Transverse colon (tissue), 4 donors: ENCODE measurements around the gene MCOLN1. TPM values are rescaled to one million over a fixed set of nuclear protein-coding genes. Genes with fewer than 3 reads are reported as not detected.

ENCODE experiments used
- DNase-seq: peaks from one replicate; pipeline ENCODE4 v3.0.0-alpha.2; 2019
- H3K27ac ChIP-seq, 4 donors: fragments of 200-600 bp; sonication (generic); 2 replicates each; pipeline ENCODE4 v1.5.1; 2016 to 2018; ENCODE audit warnings: inconsistent platforms in 4 of 4
- H3K27me3 ChIP-seq: fragments of 200-600 bp; sonication (generic); 2 replicates; pipeline ENCODE4 v1.5.1; 2017; ENCODE audit warnings: inconsistent platforms
- H3K36me3 ChIP-seq, 4 donors: fragments of 200-600 bp; sonication (generic); 2 replicates each; pipeline ENCODE4 v1.5.1; 2017 to 2019; ENCODE audit warnings: inconsistent platforms in 4 of 4
- H3K4me1 ChIP-seq, 4 donors: fragments of 200-600 bp; sonication (generic); 2 replicates each; pipeline ENCODE4 v1.5.1; 2017 to 2020; ENCODE audit warnings: inconsistent platforms in 4 of 4
- H3K4me3 ChIP-seq, 4 donors: fragments of 200-600 bp; sonication (generic); 1 replicate in 1 of 4; 2 replicates in 3 of 4; pipeline versions ENCODE4 v1.5.1 to v1.6.1; 2017 to 2019; ENCODE audit warnings: inconsistent platforms in 4 of 4
- H3K9me3 ChIP-seq, 2 donors: fragments of 200-600 bp; sonication (generic); 2 replicates each; pipeline ENCODE4 v1.5.1; 2017 to 2019; ENCODE audit warnings: inconsistent platforms in 2 of 2
- CTCF ChIP-seq, 5 experiments: fragments of 200-600 bp in 3 of 5; fragments of 450-650 bp in 2 of 5; sonication (generic) in 3 of 5; IDR thresholded peaks; 1 replicate in 2 of 5; 2 replicates in 3 of 5; pipeline ENCODE4 v1.5.1; 2016 to 2017; ENCODE audit warnings: antibody characterized with exemption in 5 of 5, inconsistent platforms in 3 of 5, mild to moderate bottlenecking in 2 of 5, moderate library complexity in 1 of 5
- EP300 ChIP-seq: sonication (generic); formaldehyde crosslinking; IDR thresholded peaks from one replicate; pipeline ENCODE4 v1.6.1; 2017; ENCODE audit warnings: antibody characterized with exemption, low read depth
- POLR2A ChIP-seq: fragments of 450-650 bp; IDR thresholded peaks from one replicate; pipeline ENCODE4 v1.6.1; 2016; ENCODE audit warnings: antibody characterized with exemption, mild to moderate bottlenecking, moderate library complexity
- POLR2AphosphoS5 ChIP-seq, 3 donors: sonication (generic); formaldehyde crosslinking; IDR thresholded peaks; one replicate each; pipeline ENCODE4 v1.6.1; 2016; ENCODE audit warnings: antibody characterized with exemption in 3 of 3
- WGBS, 2 donors: methylation state at CpG; one replicate each; pipeline ENCODE4 v1.1.5; 2018; ENCODE audit warnings: low coverage in 1 of 2; 5-methylcytosine and 5-hydroxymethylcytosine counted together
- in situ Hi-C, 4 donors: fragments of 200-750 bp; cut with MboI; loops; one replicate each; pipeline versions ENCODE4 v1.15.0 to v1.15.1; 2017; ENCODE audit warnings: low sequenced_read_pairs in 3 of 4, low pct_ligation_motif_present in 1 of 4, low pct_unique_long_range_greater_than_20kb in 1 of 4
- intact Hi-C: fragments of 100-400 bp; cut with DNase I; formaldehyde crosslinking; loops from one replicate; pipeline ENCODE4 v1.15.1; 2023; ENCODE audit warnings: low total_unique reads
- total RNA-seq, 4 donors: library from RNA; depleted of rRNA; stranded (reverse); fragments of >200 nt; gene quantifications; one replicate each; pipeline ENCODE4 v1.1.0, GENCODE V29; 2016

Gene MCOLN1
- total RNA-seq, 4 donors from 2014 or later = 14.7 to 93.1 (median 23.9) TPM

GRCh38 chr19:7554565-7554964 is 32.1 kb downstream of the MCOLN1 start:
- no peak for DNase-seq
- in situ Hi-C loops (loop anchor here in 3 of 4 donors (25.0 kb wide), 2 partner anchors 192 to 258 kb away; no protein-coding TSS in a partner anchor), intact Hi-C loops (no loop called here)
- TF ChIP-seq EP300 = no peak
- TF ChIP-seq CTCF (IDR thresholded peaks at IDR 0.05) = no peak
- TF ChIP-seq POLR2AphosphoS5 (IDR thresholded peaks at IDR 0.05) = no peak
- TF ChIP-seq POLR2A = no peak
- peaks cover 0 to 30% (median 3%) of the 10 kb centered on the region in 4 donors for H3K36me3 ChIP-seq
- H3K4me3 ChIP-seq = no peak overlapping the region
- H3K9me3 ChIP-seq = no peaks in the 10 kb centered on the region
- WGBS, 2 donors = 94% methylated on average over 19 of the region's 28 CpGs; no CpG with 5 or more reads in 1 of the 2 donors
- H3K4me1 ChIP-seq = peaks cover 0 to 3% (median 0%) of the 10 kb centered on the region in 4 donors
- no peak overlapping the region for H3K27ac ChIP-seq
- H3K27me3 ChIP-seq = no peaks in the 10 kb centered on the region

- no peak for DNase-seq
- TF ChIP-seq POLR2A = no peak
- TF ChIP-seq EP300 = no peak
- no peak for TF ChIP-seq POLR2AphosphoS5 (IDR thresholded peaks at IDR 0.05)
- TF ChIP-seq CTCF (IDR thresholded peaks at IDR 0.05) = no peak
- in situ Hi-C loops (loop anchor here in 3 of 4 donors (25.0 kb wide), 2 partner anchors 193 to 257 kb away; no protein-coding TSS in a partner anchor), intact Hi-C loops (no loop called here)
- Histone ChIP-seq H3K36me3 (peaks cover 0 to 36% (median 4%) of the 10 kb centered on the region in 4 donors), H3K27me3 (no peaks in the 10 kb centered on the region), H3K27ac (no peak overlapping the region), H3K4me1 (peaks cover 0 to 3% (median 0%) of the 10 kb centered on the region in 4 donors), H3K4me3 (no peak overlapping the region), H3K9me3 (no peaks in the 10 kb centered on the region)
- WGBS, 2 donors = 82 to 95% methylated on average over 11 to 55 of the region's 62 CpGs
Measured at GRCh38 chr19:7554990-7555864, 32.8 kb downstream of the MCOLN1 start.

GRCh38 chr19:7556696-7557315 is 34.4 kb downstream of the MCOLN1 start:
- WGBS, 2 donors = 97% methylated on average over 53 of the region's 54 CpGs; no CpG with 5 or more reads in 1 of the 2 donors
- H3K27me3 ChIP-seq = no peaks in the 10 kb centered on the region
- intact Hi-C loops (no loop called here), in situ Hi-C loops (loop anchor here in 3 of 4 donors (25.0 kb wide), 2 partner anchors 195 to 255 kb away; no protein-coding TSS in a partner anchor)
- TF ChIP-seq EP300 (no peak), CTCF (IDR thresholded peaks at IDR 0.05) (no peak), POLR2A (no peak), POLR2AphosphoS5 (IDR thresholded peaks at IDR 0.05) (no peak)
- peaks cover 0 to 36% (median 7%) of the 10 kb centered on the region in 4 donors for H3K36me3 ChIP-seq
- no peak overlapping the region for H3K4me3 ChIP-seq
- no peak overlapping the region for H3K27ac ChIP-seq
- no peaks in the 10 kb centered on the region for H3K4me1 ChIP-seq
- no peak for DNase-seq
- no peaks in the 10 kb centered on the region for H3K9me3 ChIP-seq

GRCh38 chr19:7558667-7559066 is 36.2 kb downstream of the MCOLN1 start:
- in situ Hi-C loops = loop anchor here in 3 of 4 donors (25.0 kb wide), 2 partner anchors 196 to 254 kb away; no protein-coding TSS in a partner anchor
- intact Hi-C loops = no loop called here
- Histone ChIP-seq H3K27me3 (no peaks in the 10 kb centered on the region), H3K4me3 (no peak overlapping the region), H3K4me1 (no peaks in the 10 kb centered on the region), H3K9me3 (no peaks in the 10 kb centered on the region), H3K36me3 (peaks cover 0 to 36% (median 7%) of the 10 kb centered on the region in 4 donors), H3K27ac (no peak overlapping the region)
- no peak for TF ChIP-seq EP300
- no peak for TF ChIP-seq POLR2A
- no peak for TF ChIP-seq CTCF (IDR thresholded peaks at IDR 0.05)
- no peak for TF ChIP-seq POLR2AphosphoS5 (IDR thresholded peaks at IDR 0.05)
- no peak for DNase-seq
- 90 to 100% methylated on average over 1 to 18 of the region's 18 CpGs for WGBS, 2 donors
